ENCODE results near the gene FSCN2.
A peak's percentile ranks its signal among the peaks of the same experiment; 100 is the strongest.

Gene FSCN2, protein sequence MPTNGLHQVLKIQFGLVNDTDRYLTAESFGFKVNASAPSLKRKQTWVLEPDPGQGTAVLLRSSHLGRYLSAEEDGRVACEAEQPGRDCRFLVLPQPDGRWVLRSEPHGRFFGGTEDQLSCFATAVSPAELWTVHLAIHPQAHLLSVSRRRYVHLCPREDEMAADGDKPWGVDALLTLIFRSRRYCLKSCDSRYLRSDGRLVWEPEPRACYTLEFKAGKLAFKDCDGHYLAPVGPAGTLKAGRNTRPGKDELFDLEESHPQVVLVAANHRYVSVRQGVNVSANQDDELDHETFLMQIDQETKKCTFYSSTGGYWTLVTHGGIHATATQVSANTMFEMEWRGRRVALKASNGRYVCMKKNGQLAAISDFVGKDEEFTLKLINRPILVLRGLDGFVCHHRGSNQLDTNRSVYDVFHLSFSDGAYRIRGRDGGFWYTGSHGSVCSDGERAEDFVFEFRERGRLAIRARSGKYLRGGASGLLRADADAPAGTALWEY

DNA sequence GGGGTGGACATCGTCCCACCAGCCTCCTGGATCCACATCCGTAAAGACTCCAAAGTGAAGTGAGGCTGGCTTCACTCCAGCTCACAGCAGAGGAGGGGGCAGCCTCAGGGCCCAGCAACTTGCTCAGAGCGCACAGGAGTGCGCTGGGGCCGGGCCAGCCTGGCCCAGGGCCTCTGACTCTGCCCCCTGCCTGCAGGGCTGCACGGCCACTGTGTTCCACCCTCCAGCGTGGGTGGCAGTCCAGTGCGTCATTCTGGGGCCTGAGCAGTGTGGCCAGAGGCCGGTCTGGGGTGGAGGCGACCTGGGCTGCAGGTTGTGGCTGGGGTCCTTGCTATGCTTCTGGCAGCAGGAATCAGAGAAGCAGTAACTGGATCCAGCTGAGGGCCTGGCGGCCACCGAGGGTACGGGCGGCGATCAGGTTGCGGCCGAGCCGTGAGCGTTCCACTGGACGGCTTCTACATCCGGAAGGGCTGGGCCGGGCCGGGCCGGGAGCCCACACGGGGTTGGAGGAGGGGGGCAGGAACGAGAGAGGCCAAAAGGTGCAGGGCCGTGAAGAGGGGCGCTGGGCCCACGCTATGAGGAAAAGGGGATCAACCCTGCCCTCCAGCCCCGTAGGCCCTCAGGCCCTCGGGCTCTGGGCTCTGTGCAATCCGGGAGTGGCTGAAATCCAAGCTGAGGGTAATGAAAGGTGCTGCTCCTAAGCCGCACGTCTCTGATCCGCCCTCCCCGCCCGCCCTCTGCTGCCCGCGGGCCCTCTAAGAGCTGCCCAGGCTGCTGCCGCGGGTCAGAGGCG, at the start of gene FSCN2:
FSCN2 (plus strand) TSS at position 787 of the 793 bp plus-strand sequence. CDS start 155 bp downstream, outside the sequence.
- DNase-seq (ENCODE audit: low spot score), result no peak

- no peak for DNase-seq (ENCODE audit: low spot score)
Observed at GRCh38 chr17:81479175-81480071, 48.8 kb upstream of the FSCN2 start.

DNA sequence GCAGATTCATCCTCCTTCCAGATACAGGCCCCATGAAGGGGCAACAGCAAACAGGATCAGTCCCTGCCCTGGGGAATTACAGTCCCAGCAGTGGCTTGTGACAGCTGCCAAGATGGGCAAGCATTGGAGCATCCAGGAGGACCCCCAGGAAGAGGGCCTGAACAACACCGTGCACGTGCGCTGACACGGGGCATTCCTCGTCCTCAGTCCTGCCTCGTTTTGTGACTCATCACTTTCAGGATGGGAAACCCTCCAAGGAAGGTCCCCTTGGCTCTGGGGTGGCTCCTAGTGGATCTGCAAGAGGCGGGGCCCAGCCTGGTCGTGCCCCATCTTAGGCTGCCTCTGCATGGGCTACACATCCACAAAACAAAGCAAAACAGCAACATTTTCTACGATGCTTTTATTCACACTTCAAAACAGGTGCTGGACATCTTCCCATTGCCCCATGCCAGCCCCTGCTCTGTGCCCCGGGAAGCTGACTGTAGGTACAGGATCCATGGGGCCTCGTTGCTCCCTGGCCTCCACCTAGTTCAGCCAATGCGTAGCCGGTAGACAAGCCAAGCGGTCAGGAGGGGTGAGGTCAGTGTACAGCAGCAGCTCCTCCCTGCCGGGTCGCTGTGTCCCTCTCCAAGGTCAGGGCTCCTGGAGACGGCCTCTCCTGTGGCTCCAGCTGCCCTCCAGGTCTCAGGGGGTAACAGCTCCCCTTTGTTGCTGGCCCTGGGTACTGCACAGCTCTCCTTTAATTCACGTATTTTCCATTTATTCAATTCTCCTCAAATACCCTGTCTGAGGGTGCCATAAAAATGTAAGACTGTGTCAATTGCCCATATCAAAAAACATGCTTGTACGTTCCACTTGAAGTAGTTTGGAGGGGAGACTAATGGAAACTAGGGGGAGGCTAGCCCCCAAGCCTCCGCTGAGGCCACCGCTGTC, 47.8 kb upstream of the FSCN2 start:
- peak; percentile 56 for DNase-seq (ENCODE audit: low spot score)

DNA sequence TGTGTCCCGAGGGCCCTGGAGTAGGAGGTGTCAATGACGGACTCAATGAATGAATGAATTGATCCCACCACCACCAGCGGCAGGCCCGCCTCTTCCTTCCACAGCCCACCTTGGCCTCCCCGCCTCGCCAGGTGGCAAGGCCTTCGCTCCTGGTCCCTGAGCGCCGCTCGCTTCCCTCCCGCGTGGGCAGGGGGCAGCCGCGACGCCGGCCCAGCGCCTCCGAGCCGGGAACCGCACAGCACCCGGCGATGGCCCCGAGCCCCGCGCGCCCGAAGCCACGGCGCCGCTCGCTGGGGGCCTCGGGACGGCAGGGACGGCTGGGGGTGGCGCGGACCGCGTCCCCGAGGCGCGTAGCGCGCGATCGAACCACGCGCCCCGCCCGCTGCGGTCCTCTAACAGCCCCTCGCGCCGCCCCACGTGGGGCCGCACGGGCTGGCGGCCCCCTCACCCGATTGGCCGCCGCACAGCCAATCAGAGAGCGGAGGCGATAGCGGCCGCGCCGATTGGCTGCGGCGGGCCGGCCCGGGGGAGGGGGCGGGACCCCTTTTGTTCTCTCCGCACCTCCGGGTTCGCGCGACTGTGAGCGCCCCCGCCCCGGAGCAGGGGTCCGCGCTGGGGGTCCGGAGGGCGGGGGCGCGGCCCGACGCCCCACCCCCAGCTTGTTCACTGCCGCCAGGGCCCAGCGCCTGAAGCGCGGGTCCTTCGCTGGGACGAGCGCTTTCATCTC, 46.9 kb upstream of the FSCN2 start:
- peak; percentile 58 for DNase-seq (ENCODE audit: low spot score)

DNA sequence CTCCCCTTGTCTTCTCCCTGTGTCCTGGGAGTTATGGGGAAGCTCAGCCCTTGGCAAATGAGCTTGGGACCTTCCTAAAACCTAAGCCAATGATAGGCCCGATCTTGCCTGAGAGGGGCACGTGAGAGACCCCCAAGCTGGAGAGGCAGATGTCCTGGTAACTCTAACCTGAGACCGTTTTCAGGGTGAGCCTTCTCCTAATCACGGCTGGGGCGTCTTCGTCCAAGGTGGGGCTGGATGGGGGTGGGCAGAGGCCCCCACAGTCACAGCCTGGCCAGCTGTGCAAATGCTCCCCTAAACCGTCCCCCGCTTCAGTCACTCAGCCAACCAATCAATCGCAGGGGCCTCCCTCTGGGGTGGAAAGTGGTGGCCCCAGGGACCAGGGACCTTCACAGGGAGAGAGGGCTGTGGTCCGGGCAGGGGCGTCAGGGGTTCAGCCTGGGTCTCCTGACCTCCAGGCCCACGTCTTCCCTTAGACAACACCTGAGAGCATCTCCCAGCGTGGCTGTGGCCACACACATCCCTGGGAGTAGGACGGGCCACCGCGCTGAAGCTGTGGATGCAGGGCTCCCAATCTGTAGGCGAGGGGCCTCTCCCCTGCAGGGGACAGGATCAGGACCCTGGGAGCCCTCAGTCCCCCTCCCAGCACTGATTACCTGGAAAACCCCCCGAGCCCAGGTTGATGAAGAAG, 46.2 kb upstream of the FSCN2 start:
- no peak for DNase-seq (ENCODE audit: low spot score)

DNA sequence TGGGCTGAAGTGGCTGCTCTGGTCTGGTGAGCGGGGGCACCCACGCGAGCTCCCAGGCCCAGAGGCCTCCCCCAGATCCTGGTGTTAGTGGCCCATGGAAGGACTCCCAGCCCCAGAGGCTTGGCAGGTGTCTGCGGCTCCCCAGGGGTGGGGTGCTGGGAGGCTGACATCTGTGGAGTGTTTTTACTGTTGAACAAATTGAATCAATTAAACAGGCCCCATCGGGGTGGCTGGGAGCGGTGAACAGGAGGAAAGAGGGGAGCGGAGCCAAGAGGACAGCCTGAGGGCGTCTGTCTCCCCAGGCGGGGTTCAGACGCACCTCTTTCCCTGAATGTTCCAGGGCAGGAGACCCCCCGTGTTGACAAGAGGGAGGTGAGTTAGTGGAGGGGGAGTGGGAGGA, 45.5 kb upstream of the FSCN2 start:
- DNase-seq (ENCODE audit: low spot score), result no peak

DNA sequence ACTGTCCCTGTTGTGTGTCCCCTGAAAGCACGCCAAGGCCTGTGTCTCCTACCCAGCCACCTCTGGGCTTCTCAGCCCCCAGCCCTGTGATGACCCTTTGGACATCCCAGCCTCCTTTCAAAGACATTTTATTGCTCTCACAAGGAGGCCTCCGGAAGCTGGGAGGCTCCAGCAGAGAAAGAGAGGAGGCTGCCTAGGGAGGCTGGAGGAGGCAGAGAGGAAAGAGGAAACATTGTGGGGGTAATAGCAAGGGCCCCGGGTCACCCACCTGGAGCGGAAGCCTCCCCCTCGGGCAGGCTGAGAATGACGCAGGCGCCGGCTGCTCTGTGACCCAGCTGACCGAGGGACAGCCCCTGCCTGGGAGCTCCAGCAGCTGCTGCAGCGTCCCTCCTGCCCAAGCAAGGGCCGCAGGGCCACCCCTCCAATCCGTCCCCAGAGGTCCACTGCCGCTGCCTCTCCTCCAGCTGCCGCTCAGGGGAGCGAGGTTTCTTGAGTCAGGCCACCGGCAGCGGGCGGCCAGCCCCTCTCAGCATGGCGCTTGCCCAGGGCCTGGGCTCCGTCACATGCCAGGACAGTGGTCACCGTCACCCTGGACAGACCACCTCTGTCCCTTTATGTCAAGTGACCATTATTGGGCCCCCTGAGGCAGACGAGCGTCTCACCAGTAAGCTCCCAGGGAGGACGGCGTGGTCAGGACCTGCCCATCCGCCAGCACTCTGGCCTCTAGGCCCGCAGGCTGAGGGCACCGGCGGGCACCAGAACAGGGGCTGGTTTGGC, 44.9 kb upstream of the FSCN2 start:
- no peak for DNase-seq (ENCODE audit: low spot score)

- no peak for DNase-seq (ENCODE audit: low spot score)
Observed at GRCh38 chr17:81483862-81484194, 44.3 kb upstream of the FSCN2 start.

GRCh38 chr17:81484195-81484979, 43.8 kb upstream of the FSCN2 start:
- DNase-seq (ENCODE audit: low spot score), result peak; percentile 85

GRCh38 chr17:81486199-81486810, 41.9 kb upstream of the FSCN2 start:
- no peak for DNase-seq (ENCODE audit: low spot score)

DNA sequence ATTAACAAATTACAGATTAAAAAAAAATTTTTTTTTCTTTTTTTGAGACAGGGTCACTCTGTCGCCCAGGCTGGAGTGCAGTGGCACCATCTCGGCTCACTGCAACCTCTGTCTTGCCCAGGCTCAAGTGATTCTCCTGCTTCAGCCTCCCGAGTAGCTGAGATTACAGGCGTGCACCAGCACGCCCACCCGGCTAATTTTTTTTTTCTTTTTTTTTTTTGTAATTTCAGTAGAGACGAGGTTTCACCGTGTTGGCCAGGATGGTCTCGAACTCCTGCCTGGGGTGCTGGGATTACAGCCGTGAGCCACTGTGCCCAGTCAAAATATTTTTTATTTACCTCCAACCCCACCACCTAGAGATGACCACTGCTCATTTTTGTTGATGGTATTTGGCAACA, 41.1 kb upstream of the FSCN2 start:
- DNase-seq (ENCODE audit: low spot score), result no peak

GRCh38 chr17:81487487-81488275, 40.5 kb upstream of the FSCN2 start:
- DNase-seq (ENCODE audit: low spot score), result peak; percentile 76

DNA sequence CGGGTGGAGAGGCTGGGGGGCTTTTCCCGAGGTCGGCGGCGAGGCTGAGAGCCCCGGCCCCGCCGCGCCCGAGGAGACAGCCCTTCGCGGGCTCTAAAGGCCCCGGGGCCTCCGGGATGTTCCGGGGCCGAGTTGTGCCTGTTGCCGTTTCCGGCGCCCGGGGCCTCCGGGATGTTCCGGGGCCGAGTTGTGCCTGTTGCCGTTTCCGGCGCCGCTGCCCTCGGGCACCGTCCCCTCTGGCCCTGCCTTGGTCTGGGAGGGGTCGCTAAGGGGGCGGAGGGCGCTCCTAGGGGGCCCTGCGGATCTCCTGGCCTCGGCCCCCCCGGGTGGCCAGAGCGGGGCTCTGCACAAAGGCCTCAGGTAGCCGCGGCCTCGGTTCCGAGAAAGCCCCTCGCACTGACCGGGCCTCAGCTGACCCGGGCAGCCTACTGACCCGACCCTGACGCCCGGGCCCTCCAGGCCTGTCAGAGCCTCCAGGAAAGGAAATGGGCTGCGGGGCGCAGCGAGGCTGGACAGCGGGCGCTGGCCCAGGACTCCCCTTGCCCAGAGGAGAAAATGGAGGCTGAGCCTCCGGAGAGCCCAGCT, 39.8 kb upstream of the FSCN2 start:
- DNase-seq (ENCODE audit: low spot score), result peak; percentile 7

- no peak for DNase-seq (ENCODE audit: low spot score)
Observed at GRCh38 chr17:81489012-81489997, 38.9 kb upstream of the FSCN2 start.

Data from kidney tubule cell (primary cell).